A204.1 (cell line): ENCODE data around the gene KCNQ1.
"Not testable (repeated sequence)": the region's sequence is repeated elsewhere in the genome, so short reads cannot be mapped to it uniquely, and the experiment has no call there.

ENCODE experiments used
- FAIRE-seq: peaks from 2 replicates; lab custom pipeline; 2012; peaks lifted over from hg19 to GRCh38; lab: Jason Lieb, UNC

The KCNQ1 gene

DNA sequence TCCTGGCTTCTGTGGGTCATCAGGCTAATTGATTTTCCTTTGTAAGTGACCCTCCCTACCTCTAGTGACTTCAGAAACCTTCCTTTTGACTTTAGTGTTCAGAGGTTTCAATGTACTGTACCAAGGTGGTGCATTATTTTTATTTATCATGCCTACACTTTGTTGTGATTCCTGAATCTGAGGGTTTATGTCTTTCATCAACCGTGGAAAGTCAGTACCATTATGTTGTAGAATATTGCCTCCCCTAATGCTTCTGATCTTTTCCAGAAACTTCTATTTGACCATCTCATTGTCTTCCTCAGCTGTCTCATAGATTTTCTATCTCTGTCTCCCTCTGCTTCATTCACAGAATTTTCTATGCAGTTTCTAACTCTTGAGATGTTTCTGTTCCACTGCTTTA, 149.5 kb downstream of the KCNQ1 start:
- no peak for FAIRE-seq

DNA sequence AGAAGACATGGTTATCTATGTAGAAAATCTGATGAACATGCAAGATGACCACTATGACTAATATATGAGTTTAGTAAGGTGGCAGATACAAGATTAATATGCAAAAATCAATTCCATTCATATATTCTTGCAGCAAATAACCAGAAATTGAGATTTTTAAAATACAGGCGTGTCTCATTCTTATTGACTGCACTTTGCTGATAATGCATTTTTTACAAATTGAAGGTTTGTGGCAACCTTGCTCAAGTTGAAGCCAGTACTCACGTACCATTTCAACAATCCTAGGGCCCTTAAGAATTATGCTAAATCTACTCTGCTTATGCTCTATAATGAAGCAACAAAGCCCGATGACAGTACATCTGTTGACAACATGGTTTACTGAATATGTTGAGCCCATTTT, 150.4 kb downstream of the KCNQ1 start:
- FAIRE-seq: no peak

DNA sequence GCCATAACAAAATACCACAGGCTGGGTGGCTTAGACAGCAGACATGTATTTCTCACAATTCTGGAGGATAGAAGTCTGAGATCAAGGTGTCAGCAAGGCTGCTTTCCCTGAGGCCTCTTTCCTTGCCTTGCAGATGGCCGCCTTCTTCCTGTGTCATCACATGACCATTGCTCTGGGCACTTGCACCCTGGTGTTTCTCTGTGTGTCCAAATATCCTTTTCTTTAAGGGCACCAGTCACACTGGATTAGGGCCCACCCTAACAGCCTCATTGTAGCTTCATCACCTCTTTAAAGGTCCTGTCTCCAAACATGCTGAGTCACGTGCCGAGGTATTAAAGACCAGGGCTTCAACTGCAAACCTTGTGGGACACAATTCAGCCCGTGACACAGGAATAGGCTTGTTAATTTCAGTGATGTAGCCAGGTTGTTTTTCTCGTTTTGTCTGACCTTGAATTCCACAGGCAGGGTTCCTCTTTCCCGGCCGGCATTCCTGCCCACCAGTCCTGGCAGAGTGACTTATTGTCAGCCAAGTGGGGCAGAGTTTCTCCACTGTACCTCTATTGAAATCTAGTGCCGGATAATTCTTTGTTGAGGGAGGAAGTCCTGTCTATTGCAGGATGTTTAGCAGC, 154.9 kb downstream of the KCNQ1 start:
- no peak for FAIRE-seq

DNA sequence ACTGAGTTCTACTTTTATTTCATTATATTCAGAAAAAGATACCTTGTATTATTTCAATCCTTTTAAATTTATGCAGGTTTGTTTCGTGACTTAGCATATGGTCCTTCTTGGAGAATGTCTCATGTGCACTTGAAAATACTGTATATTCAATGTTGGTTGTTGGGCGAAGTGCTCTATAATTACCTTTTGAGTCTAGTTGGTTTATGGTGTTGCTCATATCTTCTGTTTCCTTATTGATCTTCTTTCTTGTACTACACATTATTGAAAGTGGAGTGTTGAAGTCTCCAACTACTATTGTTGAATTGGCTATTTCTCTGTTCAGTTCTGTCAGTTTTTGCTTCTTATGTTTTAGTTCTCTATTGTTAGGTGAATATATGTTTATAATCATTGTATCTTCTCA, 164.5 kb downstream of the KCNQ1 start:
- no peak for FAIRE-seq

DNA sequence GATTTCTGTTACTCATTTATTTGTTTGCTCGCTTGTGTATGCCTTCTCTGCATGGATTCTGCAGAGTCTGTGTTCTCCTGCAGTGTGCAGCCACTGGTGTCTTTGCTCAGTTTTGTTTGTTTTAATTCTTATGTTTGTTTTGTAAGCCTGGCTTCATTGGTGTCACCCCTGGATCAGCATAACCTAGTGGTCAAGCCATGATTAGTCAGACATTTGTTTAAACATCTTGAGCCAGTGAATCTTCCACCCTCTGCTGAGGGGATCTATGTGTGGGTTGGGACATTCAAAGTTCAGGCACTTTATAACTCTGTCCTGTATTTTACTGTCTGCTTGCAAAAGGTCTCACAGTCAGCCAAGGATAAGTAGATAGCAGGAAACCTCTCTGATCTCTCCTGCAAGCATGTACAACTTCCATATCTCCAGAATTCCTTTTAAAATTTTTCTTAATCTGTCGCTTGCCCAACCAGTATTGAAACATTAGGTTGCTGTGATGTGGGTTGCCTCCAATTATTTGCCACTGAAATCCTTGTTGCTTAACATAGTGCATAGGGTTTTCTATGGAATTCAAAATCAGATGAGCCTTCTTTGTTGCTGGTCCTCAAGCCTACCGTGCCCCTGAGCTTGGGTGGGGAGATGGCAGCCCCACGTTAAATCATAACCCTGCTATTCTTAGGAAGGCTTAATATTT, 168.2 kb downstream of the KCNQ1 start:
- no peak for FAIRE-seq

DNA sequence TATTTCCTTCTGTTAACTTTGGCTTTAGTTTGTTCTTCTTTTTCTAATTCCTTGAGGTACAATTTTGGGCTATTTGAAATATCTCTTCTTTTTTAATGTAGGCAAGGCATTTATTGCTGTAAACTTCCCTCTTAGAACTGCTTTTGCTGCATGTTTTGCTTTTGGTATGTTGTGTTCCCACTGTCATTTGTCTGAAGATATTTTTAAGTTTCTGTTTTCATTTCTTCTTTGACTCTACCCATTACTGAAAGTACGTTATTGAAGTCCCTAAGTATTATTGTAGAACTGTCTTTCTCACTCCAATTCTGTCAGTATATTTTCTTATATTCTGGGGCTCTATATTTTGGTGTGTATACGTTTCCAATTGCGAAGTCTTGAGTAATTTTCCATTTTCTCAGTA, 177.1 kb downstream of the KCNQ1 start:
- no peak for FAIRE-seq

DNA sequence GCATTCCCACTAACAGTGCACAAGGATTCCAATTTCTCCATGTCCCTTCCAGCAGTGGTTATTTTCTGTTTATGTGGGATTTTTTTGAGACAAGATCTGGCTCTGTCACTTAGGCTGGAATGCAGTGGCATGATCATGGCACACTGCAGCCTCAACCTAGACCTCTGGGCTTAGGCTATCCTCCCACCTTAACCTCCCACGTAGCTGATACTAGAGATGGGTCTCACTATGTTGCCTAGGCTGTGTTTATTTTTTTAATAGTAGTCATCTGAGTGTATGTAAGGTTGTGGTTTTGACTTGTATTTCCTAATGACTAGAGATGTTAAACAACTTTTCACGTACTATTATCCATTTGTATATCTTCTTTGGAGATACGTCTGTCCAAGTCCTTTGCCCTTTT, 180.4 kb downstream of the KCNQ1 start:
- FAIRE-seq: no peak

DNA sequence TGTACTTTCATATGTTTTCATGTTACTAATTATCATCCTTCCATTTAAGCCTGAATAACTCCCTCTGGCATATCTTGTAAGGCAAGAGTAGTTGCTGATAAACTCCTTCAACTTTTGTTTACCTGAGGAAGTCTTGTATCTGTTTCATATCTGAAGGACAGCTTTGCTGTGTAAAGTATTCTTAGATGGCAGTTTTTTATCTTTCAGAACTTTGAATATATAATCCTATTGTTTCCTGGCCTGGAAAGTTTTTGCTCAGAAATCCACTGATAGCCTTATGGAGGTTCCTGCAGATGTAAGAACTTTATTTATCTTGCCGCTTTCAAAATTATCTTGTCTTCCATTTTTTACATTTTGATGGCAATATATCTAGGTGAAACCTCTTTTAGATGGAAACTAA, 185.9 kb downstream of the KCNQ1 start:
- FAIRE-seq: no peak

DNA sequence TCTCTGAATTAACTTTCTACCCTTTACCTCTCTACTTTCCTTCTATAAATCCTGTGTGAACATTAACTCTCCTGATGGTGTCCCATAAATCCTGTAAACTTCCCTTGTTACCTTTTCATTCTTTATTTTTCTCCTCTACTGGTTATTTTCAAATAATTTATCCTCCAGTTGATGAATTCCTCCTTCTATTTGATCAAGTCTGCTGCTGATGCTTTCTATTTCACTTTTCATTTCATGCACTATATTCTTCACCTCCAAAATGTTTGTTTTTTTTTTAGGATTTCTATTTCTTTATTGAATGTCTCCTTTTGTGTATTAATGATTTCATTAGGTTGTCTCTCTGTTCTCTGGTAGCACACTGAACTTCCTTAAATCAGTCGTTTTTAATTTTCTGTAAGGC, 186.4 kb downstream of the KCNQ1 start:
- no peak for FAIRE-seq

DNA sequence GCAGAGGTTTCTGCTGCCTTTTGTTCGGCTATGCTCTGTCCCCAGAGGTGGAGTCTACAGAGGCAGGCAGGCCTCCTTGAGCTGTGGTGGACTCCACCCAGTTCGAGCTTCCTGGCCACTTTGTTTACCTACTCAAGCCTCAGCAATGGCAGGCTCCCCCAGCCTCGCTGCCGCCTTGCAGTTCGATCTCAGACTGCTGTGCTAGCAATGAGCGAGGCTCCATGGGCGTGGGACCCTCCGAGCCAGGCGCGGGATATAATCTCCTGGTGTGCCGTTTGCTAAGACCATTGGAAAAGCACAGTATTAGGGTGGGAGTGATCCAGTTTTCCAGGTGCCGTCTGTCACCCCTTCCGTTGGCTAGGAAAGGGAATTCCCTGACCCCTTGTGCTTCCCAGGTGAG, 195.0 kb downstream of the KCNQ1 start:
- not testable (repeated sequence) for FAIRE-seq

DNA sequence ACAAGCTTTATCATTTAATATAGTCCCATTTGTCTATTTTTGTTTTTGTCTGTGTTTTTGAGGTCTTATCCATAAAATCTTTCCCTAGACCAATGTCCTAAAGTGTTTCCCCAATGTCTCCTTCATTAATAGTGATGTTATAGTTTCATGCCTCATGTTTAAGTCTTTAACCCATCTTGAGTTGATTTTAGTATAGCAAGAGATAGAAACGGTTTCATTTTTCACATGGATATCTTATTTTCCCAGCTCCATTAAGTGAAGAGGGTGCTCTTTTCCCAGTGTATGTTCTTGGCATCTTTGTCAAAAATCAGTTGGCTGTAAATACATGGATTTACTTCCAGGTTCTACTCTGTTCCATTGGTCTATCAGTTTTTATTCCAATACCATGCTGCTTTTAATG, 196.8 kb downstream of the KCNQ1 start:
- FAIRE-seq: no peak

DNA sequence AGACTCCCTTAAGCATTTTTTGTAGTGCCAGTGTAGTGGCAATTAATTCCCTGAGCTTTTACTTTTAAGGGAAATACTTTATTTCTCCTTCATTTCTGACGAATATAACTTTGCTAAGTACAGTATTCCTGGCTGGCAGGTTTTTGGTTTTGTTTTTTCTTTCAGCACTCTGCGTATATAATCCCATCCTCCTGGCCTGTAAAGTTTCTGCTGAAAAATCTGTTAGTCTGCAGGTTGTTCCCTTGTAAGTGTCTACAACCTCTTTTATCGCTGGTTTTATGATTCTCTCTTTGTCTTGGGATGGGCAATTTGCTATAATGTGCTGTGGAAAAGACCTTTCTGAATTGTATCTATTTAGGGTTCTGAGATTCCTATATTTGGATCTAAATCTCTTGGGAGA, 198.9 kb downstream of the KCNQ1 start:
- no peak for FAIRE-seq

DNA sequence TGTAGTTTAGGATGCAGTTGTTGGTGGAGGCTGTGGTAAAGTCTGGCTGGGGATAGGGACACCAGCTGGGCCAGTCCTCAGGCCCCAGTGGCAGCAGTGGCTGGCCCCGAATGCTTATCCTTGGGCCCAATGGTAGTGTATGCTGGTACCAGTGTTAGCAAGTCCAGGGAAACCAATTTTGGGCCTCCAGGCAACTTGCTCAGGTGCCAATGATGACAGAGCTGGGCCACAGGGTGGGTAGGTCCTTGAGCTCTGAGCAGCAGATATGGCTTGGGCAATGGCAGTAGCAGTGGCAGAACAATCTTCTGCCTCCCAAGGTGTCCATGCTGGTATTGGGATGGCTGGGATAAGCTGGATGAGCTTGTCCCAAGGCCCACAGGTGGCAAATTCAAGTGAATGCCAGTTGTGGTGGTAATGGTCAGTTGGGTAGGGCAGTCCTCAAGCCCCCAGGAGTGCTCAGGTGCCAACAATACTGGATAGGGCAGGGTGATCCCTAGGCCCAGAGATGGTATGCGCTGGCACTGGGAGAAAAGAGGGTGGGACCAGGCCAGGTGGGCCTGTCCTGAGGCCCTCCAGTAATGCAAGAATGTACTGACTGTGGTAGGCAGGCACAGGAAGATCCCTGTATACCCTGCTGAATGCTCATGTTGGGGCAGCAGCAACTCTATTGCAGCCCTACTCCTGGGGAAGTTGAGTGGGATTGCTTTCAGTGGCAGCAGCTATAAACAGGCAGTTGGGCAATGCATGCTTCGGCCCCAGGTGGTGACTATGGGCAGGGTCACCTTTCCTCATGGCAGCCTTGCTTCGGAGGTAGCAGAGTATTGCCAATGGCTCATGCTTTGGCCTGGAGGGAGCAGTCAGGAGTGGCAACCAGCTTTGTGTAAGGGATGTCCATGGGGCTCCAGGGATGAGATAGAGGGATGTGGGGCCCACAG, 200.3 kb downstream of the KCNQ1 start:
- FAIRE-seq: no peak

DNA sequence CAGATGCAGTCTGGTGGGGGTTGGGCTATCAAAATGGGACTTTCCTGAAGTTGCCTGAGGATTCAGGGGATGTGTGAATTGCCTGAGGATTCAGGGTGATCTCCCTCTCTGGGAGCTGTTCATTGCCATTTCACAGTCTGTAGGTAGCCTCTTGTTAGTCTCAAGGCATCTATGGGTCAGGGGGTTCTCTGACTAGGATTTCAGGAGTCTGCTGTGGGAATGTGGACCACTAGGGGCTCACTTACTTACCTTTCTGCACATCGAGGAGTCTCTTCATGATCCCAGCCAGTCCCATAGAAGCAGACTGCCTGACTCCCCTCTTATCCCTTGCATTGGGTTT, 200.9 kb downstream of the KCNQ1 start:
- no peak for FAIRE-seq

DNA sequence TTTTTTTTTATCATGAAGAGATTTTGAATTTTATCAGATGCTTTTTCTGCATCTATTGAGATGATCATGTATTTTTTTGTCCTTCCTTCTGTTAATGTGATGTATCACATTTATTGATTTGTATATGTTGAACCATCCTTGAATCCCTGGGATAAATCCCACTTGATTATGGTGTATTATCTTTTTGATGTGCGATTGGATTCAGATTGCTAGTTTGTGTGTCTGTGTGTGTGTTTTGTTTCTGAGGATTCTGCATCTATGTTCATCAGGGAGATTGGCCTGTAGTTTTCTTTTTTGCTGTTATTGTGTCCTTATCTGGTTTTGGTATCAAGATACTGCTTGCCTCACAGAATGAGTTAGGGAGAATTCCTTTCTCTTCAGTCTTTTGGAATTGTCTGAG, 202.4 kb downstream of the KCNQ1 start:
- FAIRE-seq: no peak

DNA sequence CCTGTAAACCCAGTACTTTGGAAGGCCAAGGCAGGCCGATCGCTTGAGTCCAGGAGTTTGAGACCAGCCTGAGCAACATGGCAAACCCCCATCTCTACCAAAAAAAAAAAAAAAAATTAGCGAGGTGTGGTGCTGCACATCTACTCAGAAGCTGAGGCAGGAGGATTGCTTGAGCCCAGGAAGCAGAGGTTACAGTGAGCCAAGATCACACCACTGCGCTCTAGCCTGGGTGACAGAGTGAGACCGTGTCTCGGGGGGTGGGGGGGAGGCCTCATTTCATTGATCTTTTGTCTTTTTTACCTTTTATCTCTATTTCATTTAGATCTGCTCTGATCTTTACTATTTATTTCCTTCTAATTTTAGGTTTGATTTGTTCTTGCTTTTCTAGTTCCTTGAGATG, 203.1 kb downstream of the KCNQ1 start:
- no peak for FAIRE-seq

DNA sequence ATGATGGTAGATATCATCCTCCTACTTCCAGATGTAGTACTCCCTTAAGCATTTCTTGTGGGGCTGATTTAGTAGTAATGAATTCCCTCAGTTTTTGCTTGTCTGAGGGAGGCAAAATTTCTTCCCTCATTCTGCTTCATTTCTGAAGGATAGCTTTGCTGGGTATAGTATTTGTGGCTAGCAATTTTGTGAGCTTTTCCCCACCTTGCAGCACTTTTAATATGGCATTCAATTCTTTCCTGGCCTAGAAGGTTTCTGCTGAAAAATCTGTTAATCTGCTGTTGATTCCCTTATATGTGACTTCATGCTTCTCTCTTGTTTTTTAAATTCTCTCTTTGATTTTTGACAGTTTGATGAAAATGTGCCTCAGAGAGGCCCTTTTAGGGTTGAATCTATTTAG, 204.6 kb downstream of the KCNQ1 start:
- FAIRE-seq: no peak

DNA sequence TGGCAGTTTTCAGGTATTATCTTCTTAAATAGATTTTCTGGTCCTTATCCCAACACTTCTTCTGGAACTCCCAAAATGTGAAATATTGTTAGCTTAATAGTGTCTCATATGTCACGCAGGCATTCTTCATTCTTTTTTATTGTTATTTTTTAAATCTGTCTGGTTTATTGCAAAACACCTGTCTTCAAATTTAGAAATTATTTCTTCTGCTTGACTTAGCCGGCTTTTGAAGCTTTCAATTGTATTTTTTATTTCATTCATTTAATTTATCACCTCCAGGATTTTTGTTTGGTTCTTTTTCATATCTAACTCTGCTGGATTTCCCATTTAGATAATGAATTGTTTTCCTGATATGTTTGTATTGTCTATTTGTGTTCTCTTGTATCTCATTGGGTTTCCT, 205.0 kb downstream of the KCNQ1 start:
- FAIRE-seq: no peak

DNA sequence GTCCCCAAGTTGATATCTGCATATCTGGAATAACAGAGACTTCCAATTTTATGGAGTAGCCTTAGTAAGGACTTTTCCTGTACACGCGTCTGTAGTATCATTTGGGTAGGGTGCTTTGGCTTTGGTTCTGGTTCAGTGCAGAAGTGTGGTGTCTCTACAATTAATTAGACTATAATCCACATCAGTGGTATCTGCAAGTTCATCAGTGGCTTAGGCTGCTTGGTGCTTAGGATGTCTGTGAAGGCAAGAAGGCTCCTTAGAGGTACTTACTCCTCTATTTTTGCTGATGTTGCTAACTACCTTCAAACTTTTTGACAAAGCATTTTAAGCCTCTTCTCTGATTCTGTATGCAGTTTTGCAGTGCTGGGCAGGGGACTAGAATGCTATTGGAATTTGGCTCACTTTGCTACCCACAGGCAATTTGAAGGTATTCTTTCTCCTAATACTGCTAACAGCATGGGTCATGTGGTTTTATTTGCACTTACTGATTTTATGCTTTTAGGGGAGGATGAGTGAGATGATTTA, 205.6 kb downstream of the KCNQ1 start:
- FAIRE-seq: no peak

DNA sequence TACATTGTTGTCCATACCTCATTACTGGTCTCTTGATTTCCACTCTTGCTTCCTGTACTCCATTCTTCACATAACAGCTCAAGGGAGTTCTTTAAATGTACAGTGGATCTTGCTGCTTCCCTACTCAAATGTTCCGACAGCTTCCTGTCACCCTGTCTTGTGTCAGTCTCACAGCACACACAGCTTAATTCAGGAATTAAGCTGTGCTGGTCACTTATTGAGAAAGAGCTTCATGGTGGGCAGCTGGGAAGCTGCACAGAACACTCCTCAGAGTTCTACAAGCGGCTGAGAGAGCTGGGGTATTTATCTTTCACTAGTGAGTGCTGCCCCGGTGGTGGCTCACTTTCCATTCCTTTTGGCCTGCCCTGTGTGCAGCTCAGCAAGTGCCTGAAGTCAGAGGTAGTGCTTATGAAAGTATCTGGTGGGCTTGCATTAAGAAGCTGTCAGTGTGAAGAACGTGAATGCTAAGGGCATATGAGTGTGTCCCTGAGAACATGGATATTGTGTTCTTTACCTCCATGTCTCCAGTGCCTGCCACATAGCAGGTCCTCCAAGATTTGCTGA, 206.3 kb downstream of the KCNQ1 start:
- no peak for FAIRE-seq

DNA sequence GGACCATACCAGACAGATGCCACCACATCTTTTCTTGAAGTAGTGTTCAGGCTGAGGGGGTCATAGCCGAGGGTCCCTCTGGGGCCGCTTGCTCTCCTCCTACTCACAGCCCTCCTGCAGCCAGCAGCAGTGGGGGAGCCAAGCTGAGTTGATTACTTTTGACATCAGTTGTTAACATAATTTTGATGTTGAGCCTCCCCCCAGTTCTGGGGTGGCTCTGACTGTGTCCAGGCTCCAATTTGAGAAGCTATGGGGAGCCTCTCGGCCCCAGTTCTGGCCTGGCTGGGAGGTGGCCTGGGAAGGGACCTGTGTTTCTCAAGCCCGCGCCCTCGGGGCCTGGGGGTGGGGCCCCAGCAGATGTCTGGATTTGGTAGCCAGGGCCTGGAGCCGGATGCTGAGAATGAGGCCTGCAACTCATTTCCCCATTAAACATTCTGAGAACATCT, 207.0 kb downstream of the KCNQ1 start:
- FAIRE-seq: no peak

DNA sequence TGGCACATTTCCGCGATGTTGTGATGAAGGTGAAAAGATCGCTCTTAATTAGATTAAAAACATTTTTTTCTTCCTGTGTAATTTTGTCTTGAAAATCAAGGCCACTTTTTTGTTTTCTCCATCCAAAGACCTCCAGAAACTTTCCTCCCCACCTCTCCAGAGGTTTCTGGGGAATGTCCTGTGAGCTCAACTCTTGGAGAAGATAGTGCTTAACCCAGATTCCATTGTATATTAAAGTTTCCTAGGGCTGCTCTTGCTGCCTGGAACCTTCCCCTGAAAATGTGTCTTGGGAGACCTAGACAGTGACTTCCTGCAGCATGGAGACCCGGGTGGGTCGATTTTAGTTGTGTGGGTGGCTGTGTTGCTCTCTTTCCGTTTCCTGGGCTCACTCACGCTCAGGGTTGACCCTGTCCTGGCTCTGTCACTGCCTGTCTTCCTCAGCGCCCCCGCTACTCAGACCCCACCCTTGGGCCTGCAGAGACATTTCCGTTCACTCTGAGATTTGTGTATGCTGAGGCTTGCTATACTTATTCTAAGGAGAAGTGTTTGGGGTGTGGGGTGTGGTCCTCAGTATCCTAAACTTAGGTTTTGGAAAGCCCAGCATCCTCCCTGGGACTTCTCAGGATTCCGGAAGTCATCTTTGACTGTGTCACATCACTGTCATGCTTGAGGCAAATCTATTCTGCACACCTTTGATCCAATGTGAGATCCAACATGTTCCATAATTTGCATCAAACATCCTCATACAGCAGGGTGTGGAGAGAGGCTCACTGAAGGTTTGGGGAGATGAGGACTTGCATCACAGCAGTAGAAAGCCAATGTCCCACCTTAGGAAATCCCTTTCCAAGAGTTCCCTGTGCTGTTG, 207.8 kb downstream of the KCNQ1 start:
- no peak for FAIRE-seq
